ENCODE measurements around the gene TRAF7. TPM values are rescaled to one million over a fixed set of nuclear protein-coding genes. Genes with fewer than 3 reads are reported as not detected.

The TRAF7 gene
- total RNA-seq, 1 experiment from 2014 or later = 199 TPM

DNA sequence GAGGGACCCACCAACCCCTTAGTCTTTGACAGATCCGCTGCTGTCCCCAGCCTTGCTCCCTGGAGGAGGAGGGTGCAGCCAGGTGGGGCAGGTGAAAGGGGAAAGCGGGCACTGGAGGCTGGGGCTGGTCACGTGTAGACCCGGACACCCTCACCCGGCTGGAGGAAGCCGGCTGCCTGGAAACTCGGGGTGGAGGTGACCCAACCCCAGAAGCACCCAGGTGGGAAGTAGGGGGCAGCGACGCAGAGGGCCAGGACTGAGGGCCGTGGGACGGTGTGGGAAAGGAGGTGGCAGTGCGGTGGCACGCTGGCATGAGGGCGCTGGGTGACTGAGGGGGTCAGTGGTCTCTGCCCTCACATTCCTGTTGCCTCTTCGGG is 2.7 kb downstream of the TRAF7 start:
- H4K20me1 ChIP-seq (ENCODE audit: insufficient read depth) = peaks cover 73% of the 10 kb centered on the region
- BruUV-seq (replicated peaks) = no TSS peak
- POLR2A ChIA-PET (ENCODE audit: unreplicated experiment) = no interaction called here

DNA sequence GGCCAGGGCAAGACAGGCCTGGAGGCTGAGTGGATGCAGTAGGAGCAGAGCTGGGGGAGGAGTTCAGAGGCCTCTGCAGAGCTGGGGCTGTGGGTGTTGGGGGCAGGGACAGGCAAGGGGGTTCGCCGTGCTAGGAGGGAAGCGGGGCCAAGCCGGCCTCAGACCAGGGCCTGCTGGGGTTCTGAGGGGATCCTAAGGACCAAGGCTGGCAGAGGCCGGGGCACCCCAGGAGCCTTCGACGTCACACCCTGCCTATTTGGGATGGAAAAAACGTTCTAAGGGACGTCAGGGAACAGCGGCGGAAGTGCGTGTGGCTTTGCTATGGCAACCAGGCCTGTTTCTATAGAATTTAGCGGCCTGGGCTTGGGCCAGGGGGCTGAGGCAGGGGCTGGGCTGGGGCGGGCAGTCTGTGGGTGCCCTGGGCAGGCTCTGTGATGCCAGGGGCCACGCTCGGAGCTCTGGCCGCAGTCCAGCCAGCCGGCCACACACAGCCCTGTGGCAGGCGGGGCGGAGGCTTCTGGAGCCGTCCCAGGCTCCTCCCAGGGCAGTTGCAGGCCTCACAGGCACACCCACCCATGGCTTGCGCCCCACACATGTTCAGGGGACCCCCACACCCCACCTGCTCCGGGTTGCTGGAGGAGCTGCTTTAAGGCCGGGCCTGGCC is 3.7 kb downstream of the TRAF7 start:
- H3K27me3 ChIP-seq (ENCODE audit: insufficient read depth, low read depth) = no peaks in the 10 kb centered on the region
- TF ChIP-seq, protein P1, sequence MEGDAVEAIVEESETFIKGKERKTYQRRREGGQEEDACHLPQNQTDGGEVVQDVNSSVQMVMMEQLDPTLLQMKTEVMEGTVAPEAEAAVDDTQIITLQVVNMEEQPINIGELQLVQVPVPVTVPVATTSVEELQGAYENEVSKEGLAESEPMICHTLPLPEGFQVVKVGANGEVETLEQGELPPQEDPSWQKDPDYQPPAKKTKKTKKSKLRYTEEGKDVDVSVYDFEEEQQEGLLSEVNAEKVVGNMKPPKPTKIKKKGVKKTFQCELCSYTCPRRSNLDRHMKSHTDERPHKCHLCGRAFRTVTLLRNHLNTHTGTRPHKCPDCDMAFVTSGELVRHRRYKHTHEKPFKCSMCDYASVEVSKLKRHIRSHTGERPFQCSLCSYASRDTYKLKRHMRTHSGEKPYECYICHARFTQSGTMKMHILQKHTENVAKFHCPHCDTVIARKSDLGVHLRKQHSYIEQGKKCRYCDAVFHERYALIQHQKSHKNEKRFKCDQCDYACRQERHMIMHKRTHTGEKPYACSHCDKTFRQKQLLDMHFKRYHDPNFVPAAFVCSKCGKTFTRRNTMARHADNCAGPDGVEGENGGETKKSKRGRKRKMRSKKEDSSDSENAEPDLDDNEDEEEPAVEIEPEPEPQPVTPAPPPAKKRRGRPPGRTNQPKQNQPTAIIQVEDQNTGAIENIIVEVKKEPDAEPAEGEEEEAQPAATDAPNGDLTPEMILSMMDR (conservative IDR thresholded peaks at IDR 0.05) = no peak
- no peak for TF ChIP-seq EZH2 (IDR thresholded peaks at IDR 0.05; ENCODE audit: low read depth)
- peaks cover 34% of the 10 kb centered on the region for H3F3A ChIP-seq (ENCODE audit: insufficient read depth, low read depth)
- BruUV-seq (replicated peaks) = no TSS peak
- H3K9me2 ChIP-seq (ENCODE audit: insufficient read depth) = no peaks in the 10 kb centered on the region
- no peaks in the 10 kb centered on the region for H3K9me3 ChIP-seq (ENCODE audit: insufficient read depth, low read depth)
- DNase-seq = peak in 1 of 2 experiments; percentile 72
- ChIA-PET POLR2A (ENCODE audit: unreplicated experiment) (no interaction called here), CTCF (interaction anchor here (0.6 kb wide), 4 partner anchors 92 to 177 kb away, joined by 3 to 13 read pairs (median 6); partner anchors contain the start of gene ECI1)
- H3K79me2 ChIP-seq (ENCODE audit: low read depth) = peaks cover 80% of the 10 kb centered on the region
- no peak overlapping the region for H2AFZ ChIP-seq
- no peak overlapping the region for H3K4me3 ChIP-seq
- intact Hi-C loops (cut with micrococcal nuclease; ENCODE audit: unreplicated experiment) = no loop called here
- peaks cover 45% of the 10 kb centered on the region for H3K4me1 ChIP-seq (replicated peaks; ENCODE audit: insufficient read depth)
- no peak overlapping the region for H3K27ac ChIP-seq
- H3K36me3 ChIP-seq (ENCODE audit: low read depth) = peaks cover 7% of the 10 kb centered on the region
- peaks cover 71% of the 10 kb centered on the region for H4K20me1 ChIP-seq (ENCODE audit: insufficient read depth)
- H3K4me2 ChIP-seq = no peak overlapping the region

More for the DNA sequence above, 2.7 kb downstream of the TRAF7 start:
- no peaks in the 10 kb centered on the region for H3K9me3 ChIP-seq (ENCODE audit: insufficient read depth, low read depth)
- peaks cover 37% of the 10 kb centered on the region for H3F3A ChIP-seq (ENCODE audit: insufficient read depth, low read depth)
- peaks cover 17% of the 10 kb centered on the region for H3K36me3 ChIP-seq (ENCODE audit: low read depth)
- TF ChIP-seq, protein P1 (conservative IDR thresholded peaks at IDR 0.05) = no peak
- TF ChIP-seq EZH2 (IDR thresholded peaks at IDR 0.05; ENCODE audit: low read depth) = no peak
- intact Hi-C loops (cut with micrococcal nuclease; ENCODE audit: unreplicated experiment) = no loop called here
- no peak overlapping the region for H3K4me3 ChIP-seq
- no peaks in the 10 kb centered on the region for H3K27me3 ChIP-seq (ENCODE audit: insufficient read depth, low read depth)
- H3K27ac ChIP-seq = no peak overlapping the region
- no peak overlapping the region for H3K4me2 ChIP-seq
- no peaks in the 10 kb centered on the region for H3K9me2 ChIP-seq (ENCODE audit: insufficient read depth)
- peaks cover 83% of the 10 kb centered on the region for H3K79me2 ChIP-seq (ENCODE audit: low read depth)
- H2AFZ ChIP-seq = no peak overlapping the region
- no peak for DNase-seq
- peaks cover 35% of the 10 kb centered on the region for H3K4me1 ChIP-seq (replicated peaks; ENCODE audit: insufficient read depth)
- CTCF ChIA-PET = no interaction called here

- TF ChIP-seq EZH2 (IDR thresholded peaks at IDR 0.05; ENCODE audit: low read depth) = no peak
- TF ChIP-seq, protein P1 (conservative IDR thresholded peaks at IDR 0.05) = no peak
- no peaks in the 10 kb centered on the region for H3K9me2 ChIP-seq (ENCODE audit: insufficient read depth)
- H3K27ac ChIP-seq = no peak overlapping the region
- no peaks in the 10 kb centered on the region for H3K36me3 ChIP-seq (ENCODE audit: low read depth)
- intact Hi-C loops (cut with micrococcal nuclease; ENCODE audit: unreplicated experiment) = no loop called here
- no peaks in the 10 kb centered on the region for H3K9me3 ChIP-seq (ENCODE audit: insufficient read depth, low read depth)
- H3K4me1 ChIP-seq (replicated peaks; ENCODE audit: insufficient read depth) = peaks cover 49% of the 10 kb centered on the region
- no peak overlapping the region for H3K4me2 ChIP-seq
- DNase-seq = no peak
- H3K27me3 ChIP-seq (ENCODE audit: insufficient read depth, low read depth) = no peaks in the 10 kb centered on the region
- H2AFZ ChIP-seq = no peak overlapping the region
- peaks cover 31% of the 10 kb centered on the region for H3F3A ChIP-seq (ENCODE audit: insufficient read depth, low read depth)
- H4K20me1 ChIP-seq (ENCODE audit: insufficient read depth) = peaks cover 75% of the 10 kb centered on the region
- H3K79me2 ChIP-seq (ENCODE audit: low read depth) = peaks cover 81% of the 10 kb centered on the region
- no TSS peak for BruUV-seq (replicated peaks)
- no peak overlapping the region for H3K4me3 ChIP-seq
- CTCF ChIA-PET = no interaction called here
- POLR2A ChIA-PET (ENCODE audit: unreplicated experiment) = no interaction called here
Observed at GRCh38 chr16:2160915-2161551, 5.5 kb downstream of the TRAF7 start.

Data from PC-9 (cell line).